Measurements from ENCODE around the gene TRH. TPM values are rescaled to one million over a fixed set of nuclear protein-coding genes. Genes with fewer than 3 reads are reported as not detected.
"Not testable (repeated sequence)": the region's sequence is repeated elsewhere in the genome, so short reads cannot be mapped to it uniquely, and the experiment has no call there.

Gene TRH
- total RNA-seq, 2 donors from 2014 or later = 0.22 to 0.29 TPM

DNA sequence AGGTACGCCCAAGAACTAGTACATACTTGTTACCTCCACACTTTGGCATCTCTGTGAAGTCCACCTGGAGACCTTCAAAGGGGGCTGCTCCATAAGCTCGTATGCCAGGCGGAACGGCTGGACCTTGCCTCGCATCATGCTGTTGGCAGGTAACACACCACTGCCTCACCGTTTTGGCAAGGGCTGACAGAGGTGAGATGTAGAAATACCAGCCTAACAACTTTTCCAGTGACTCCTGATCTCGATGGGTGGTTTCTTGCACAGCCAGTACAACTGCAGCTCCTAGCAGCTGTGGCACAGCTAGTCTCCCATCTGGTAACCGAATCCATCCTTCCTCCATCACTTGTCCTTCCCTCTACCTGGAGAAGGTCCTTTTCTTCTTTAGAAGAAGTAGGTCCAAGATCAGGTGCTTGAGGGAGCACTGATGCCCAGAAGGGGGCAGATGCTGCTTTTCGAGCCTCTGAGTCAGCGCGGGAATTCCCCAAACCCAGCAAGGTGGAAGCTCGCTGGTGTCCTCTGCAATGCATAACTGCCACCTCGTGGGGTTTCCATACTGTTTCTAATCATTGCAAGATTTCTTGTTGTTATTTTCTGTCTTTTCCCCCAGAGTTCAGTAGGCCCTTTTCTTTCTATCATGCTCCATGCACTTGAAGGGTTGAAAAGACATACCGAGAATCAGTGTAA, 51.8 kb downstream of the TRH start:
- H3K4me1 ChIP-seq (ENCODE audit: control insufficient read depth, insufficient read depth, low read length); H3K27ac ChIP-seq (ENCODE audit: low read depth, low read length); H3K27me3 ChIP-seq (ENCODE audit: control insufficient read depth, insufficient read depth, low read length, poor library complexity, severe bottlenecking); H3K4me3 Mint-ChIP-seq; H3K36me3 ChIP-seq (ENCODE audit: control insufficient read depth, insufficient read depth, low read length); H3K9me3 Mint-ChIP-seq; H3K27me3 Mint-ChIP-seq (ENCODE audit: insufficient read depth); H3K9ac ChIP-seq (ENCODE audit: extremely low read depth, low read length, poor library complexity, severe bottlenecking); H3K9me3 ChIP-seq (ENCODE audit: control insufficient read depth, low read length); DNase-seq; H3K27ac Mint-ChIP-seq; H3K4me3 ChIP-seq (ENCODE audit: low read length); H3K36me3 Mint-ChIP-seq (ENCODE audit: low read depth): not testable (repeated sequence)
- peaks cover 18% of the 10 kb centered on the region for H3K4me1 Mint-ChIP-seq
- WGBS, 2 experiments (ENCODE audit: insufficient coverage in 1 of 2, insufficient read length in 1 of 2) = 69 to 100% methylated on average over 1 to 10 of the region's 14 CpGs
- TF ChIP-seq, protein P1, sequence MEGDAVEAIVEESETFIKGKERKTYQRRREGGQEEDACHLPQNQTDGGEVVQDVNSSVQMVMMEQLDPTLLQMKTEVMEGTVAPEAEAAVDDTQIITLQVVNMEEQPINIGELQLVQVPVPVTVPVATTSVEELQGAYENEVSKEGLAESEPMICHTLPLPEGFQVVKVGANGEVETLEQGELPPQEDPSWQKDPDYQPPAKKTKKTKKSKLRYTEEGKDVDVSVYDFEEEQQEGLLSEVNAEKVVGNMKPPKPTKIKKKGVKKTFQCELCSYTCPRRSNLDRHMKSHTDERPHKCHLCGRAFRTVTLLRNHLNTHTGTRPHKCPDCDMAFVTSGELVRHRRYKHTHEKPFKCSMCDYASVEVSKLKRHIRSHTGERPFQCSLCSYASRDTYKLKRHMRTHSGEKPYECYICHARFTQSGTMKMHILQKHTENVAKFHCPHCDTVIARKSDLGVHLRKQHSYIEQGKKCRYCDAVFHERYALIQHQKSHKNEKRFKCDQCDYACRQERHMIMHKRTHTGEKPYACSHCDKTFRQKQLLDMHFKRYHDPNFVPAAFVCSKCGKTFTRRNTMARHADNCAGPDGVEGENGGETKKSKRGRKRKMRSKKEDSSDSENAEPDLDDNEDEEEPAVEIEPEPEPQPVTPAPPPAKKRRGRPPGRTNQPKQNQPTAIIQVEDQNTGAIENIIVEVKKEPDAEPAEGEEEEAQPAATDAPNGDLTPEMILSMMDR (conservative IDR thresholded peaks at IDR 0.05) = peak; percentile 70

DNA sequence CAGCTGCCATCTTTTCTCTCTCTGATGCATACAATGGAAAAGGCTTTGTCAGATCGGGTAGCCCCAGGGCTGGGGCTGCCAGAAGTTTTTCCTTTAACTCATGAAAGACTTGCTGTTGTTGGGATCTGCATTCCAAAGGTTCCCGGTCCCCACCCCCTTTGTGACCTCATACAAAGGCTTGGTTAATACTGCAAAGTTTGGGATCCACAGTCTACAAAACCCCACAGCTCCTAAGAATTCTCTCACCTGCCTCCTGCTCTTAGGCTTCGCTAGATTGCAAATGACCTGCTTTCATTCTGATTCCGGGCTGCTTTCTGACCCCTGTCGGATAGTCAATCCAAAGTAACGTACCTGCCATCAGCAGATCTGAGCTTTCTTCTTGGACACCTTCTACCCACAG, 52.9 kb downstream of the TRH start:
- not testable (repeated sequence) for H3K9me3 ChIP-seq (ENCODE audit: control insufficient read depth, low read length); H3K27ac ChIP-seq (ENCODE audit: low read depth, low read length); H3K9me3 Mint-ChIP-seq; H3K4me1 ChIP-seq (ENCODE audit: control insufficient read depth, insufficient read depth, low read length); H3K4me3 Mint-ChIP-seq; H3K9ac ChIP-seq (ENCODE audit: extremely low read depth, low read length, poor library complexity, severe bottlenecking); H3K27me3 Mint-ChIP-seq (ENCODE audit: insufficient read depth); H3K27me3 ChIP-seq (ENCODE audit: control insufficient read depth, insufficient read depth, low read length, poor library complexity, severe bottlenecking); H3K36me3 Mint-ChIP-seq (ENCODE audit: low read depth); H3K36me3 ChIP-seq (ENCODE audit: control insufficient read depth, insufficient read depth, low read length); H3K4me3 ChIP-seq (ENCODE audit: low read length)
- WGBS, 2 experiments (ENCODE audit: insufficient coverage in 1 of 2, insufficient read length in 1 of 2) = 64 to 67% methylated on average over 4 to 5 of the region's 6 CpGs
- DNase-seq = peak; percentile 49
- H3K4me1 Mint-ChIP-seq = peaks cover 18% of the 10 kb centered on the region
- H3K27ac Mint-ChIP-seq = peak overlapping the region; percentile 86

Other genes starting within 250 kb of the TRH start
- 10 to 100 TPM; 41.0 to 51.1 TPM for gene TMCC1, start 81.0 kb upstream of the TRH start, total RNA-seq
- gene ALG1L2, start 107.1 kb downstream of the TRH start, total RNA-seq = 10 to 100 TPM in 1 of 2 donors, 1 to 10 TPM in 1; 5.2 to 10.1 TPM